GM19099 (cell line): ENCODE data around the gene PSMA4.

Source experiments
- POLR2A ChIP-seq: IDR thresholded peaks from 3 replicates; pipeline ENCODE4 v1.6.1; 2011; ENCODE audit warnings: low read depth; ENCODE audit not compliant: insufficient read length; ENCODE audit errors: extremely low read depth

PSMA4 gene

DNA sequence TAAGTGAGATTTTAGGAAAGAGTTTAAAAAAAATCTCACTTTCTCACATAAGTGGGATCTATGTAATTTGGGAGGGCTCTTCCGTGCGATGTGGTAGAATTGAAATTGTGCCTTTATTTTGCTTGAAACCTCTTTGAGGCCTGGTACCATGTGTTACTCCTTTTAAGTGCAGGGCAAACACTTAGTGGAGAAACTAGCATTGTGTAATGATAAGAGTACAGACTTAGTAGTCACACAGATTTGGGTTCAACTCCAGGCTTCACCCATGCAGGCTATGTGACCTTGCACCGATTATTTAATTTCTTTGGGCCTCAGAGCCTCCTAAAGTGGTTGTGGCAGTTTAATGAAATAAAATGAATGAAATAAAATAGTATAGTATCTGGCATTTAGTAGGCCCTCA lies 2.4 kb downstream of the PSMA4 start:
- TF ChIP-seq POLR2A = no peak

DNA sequence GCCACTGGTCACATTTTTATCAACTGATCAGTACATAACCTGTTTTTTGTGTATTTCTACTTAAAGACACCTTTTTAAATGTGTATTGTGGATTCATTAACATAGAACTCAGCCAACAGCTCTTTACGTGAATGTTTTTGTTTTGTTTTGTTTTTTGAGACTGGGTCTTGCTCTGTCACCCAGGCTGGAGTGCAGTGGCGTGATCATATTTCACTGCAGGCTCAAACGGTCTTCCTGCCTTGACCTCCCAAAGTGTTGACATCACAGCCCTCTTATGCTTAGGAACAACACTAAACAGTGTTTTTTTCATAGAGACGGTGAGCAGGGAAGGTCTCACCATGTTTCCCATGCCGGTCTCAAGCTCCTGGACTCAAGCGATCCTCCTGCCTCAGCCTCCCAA lies 9.9 kb downstream of the PSMA4 start:
- TF ChIP-seq POLR2A = no peak

DNA sequence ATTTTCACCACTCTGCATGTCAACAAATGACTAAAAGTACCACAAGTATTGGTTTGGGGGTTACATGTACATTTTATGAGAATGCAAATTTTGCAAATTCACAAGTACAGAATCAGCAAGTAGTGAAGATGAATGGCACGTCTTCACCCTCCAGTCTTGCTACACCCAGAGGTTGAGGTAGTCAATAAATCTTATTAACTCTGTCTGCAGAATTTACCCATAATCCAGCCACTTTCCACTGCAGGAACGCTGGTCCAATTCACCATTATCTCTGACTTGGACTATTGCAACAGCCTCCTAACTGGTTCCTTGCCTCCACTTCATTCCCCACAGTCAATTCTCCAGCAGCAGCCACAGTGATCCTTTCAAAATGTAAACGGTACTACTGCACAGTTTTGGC lies 10.6 kb downstream of the PSMA4 start:
- TF ChIP-seq POLR2A = no peak

DNA sequence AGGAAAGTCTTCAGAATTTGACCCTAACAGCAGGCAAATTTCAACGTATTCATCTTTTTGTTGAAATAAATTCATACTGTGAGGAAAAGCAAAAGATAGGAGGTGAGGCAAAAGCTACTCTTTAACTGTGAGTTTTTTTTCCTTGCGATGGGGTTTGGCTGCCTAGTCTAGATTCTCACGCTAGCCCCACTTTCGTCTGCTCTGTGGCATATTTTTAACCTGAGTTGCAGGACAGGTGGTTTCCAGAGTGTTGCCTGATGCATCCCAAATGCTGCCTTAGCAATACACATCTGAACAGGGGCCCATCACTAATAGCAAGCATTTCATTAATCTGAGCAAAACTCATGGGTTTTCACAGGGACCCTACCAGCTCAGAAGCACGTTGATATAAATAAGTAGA lies 11.7 kb downstream of the PSMA4 start:
- no peak for TF ChIP-seq POLR2A

DNA sequence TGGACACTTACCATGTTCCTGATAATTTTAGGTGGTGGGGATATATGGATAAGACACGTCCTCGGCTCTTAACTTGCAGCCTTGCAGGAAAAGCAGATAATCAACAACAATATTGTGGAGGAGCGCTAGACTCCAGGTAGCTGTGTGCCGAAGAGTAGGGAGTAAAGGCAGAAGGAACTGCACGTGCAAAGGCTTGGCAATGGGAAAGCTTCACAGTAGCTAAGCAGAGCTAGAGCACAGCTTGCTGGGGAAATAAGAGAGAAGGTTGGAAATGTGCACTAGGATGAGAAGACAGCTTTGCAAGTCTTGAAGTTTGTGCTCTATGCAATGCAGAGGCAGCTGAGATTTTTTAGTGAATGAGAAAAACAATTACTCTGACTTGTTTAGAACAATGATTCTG lies 12.4 kb downstream of the PSMA4 start:
- TF ChIP-seq POLR2A = no peak

DNA sequence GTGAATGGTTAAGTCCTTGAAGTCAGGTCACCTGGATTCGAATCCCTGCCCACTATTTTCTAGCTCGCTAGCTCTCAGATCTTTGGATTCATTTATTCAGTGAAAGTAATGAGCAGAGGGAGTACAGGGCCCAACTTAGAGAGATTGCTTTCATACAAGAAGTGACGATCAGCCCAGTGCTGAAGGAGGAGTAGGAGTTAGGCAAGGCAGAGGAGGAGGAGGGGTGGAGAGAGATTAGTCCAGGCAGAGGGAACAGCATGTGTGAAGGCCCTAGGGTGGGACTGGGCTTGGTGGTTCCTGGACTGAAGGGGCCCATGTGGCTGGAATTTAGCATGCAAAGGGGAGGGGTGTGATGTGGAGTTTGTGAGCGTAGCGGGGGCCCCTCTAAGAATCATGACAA lies 21.2 kb downstream of the PSMA4 start:
- TF ChIP-seq POLR2A = no peak

DNA sequence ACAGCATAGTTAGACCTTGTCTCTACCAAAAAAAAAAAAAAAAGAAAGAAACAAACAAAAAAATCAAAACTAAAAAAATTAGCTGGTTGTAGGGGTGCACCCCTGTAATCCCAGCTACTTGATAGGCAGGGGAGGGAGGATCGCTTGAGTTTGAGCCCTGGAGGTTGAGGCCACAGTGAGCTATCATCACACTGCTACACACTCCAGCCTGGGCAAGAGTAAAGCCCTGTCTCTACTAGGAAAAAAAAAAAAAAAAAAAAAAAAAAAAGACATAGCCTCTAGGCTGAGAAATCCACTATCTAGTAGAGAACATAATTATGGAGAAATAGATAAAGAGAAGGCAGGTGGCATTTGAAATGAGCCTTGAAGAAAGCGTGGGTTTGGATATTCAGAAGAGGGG lies 22.8 kb downstream of the PSMA4 start:
- no peak for TF ChIP-seq POLR2A

DNA sequence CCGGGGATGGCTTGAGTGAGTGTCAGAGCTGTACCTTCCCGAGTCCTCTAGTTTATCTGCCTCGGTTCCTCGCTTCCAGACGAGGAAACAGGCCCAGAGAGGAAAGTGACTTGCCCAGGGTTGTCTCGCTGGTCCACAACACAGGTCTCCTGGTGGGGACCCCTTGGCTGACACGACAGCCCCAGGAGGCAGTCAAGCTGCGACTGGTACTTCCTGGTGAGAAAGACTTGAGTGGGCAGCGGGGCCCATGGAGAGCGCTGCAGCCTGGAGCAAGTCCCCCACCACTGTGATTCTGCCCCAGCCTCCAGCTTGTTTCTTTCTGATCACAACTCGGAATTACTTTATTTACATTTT lies 24.5 kb downstream of the PSMA4 start:
- no peak for TF ChIP-seq POLR2A

DNA sequence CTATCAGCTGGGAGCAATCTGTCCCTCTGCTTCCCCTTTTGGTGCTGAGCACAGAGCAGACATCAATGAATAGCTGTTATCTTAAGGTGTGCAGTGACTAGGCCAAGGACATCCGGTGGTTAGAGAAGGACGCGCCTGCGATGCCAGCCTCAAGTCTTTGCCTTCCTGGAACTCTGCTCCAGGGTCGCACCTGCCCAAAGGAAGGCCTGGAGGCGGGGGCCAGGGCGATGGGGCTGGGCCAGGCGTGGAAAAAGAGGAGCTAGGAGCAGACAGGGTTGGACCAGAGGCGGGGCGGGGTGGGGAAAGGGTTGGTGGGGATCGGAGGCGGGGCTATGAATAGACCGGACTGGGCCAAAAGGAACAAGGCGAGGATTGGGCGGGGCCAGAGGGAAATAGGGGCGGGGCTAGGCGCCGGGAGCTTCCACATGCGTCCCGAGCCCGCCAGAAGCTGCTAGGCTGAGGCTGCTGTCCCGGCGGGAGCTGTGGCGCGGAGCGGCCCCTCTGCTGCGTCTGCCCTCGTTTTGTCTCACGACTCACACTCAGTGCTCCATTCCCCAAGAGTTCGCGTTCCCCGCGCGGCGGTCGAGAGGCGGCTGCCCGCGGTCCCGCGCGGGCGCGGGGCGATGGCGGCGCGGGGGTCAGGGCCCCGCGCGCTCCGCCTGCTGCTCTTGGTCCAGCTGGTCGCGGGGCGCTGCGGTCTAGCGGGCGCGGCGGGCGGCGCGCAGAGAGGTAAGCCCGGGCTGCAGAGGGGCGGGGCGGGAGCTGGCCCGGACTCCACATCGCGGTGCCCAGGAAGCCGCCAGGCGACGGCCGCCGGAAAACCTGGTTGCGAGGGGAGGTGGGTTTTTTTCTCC lies 25.1 kb downstream of the PSMA4 start, which contains the start of gene CHRNA5:
TSS of gene CHRNA5 (plus strand) at position 424 of the 854 bp plus-strand sequence. CDS start at position 624, 200 bp downstream.
- peak; percentile 81 for TF ChIP-seq POLR2A

DNA sequence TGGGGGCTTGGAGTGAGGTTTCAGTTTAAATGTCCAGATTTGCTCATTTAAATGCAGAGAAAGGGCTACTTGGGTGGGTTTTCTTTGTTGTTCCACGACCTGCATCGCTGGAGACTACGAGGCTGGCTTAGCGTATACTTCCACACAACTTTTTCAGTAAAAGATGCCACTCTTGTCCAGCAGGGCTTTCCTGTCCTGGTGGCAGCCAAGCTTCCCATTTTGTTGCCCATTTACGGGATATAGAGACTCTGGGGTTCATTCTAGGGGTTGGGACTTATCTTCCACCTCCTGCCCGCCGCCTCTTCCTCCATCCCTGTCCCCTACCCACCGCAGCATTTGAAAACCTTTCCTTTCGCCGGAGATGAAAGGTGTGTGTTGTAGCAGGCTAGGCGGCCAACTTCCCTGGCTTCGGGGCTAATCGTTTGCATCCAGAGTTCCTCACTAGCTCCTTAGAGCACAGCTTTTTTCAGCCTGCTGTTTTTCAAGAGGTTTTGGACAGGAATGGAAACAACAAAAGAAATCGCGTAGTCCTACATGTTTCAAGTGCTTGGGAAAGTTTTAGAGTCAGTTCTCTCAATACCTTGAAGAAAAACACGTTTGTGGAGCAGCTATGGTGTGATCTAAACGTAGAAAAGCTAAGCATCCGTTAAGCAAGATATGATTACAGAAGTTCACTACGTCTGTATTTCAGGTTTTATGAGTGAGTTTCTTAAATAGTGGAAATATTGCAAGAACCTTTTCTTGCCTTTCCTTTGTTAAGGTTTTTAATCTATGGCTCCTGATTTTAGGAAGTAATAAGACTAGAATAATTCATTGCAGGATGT lies 25.9 kb downstream of the PSMA4 start:
- no peak for TF ChIP-seq POLR2A

DNA sequence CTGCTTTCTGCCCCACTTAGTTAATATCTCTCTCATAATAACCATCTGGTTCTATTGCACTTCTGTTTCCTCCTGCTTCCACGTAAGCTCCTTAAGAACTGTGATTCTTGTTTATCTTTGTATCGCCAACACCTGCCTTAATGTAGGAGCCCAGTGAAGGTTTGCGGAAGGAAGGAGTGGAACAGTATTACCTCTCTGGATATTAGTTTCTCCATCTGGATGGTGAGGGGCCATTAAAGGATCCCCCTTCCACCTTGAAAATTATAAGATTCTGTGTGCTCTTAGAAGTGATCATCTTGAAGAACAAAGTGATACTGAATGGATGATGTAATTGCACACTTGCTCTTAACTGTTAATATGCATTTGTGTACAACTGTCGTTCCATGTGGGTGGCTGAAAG lies 27.3 kb downstream of the PSMA4 start:
- TF ChIP-seq POLR2A = no peak

DNA sequence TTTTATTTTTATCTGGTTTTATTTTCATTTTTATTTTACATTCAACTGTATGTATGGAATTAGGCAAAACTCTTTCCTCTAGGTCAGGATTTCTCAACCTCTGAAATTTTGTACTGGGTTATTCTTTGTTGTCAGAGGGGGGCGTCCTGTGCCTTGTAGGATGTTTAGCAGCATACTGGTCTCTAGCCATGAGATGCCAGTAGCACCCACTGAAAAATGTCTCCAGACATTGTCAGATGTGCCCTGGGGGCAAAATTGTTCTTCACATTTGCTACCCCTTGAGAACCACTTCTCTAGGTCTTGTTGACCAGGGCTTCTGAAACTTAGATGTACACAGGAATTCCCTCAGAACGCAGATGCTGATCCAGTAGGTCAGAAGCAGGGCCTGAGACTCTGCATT lies 30.5 kb downstream of the PSMA4 start:
- no peak for TF ChIP-seq POLR2A

DNA sequence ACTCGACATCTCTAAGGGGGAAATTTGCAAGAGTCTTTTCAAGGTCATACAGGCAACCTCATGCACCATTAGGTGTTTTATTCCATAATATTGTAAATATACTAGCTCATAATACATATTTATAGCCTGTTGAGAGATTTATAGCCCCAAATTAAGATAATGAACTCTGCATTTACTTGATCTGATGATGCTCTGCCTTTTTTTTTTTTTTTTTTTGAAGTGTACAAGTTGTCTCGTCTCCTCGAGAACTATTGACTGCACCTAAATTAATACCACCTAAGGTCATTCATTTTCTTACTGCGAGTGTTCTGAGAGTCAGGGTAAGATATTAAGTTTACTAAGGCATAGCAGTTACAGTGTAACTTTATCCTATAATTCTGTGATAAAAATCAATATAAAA lies 31.1 kb downstream of the PSMA4 start:
- no peak for TF ChIP-seq POLR2A

DNA sequence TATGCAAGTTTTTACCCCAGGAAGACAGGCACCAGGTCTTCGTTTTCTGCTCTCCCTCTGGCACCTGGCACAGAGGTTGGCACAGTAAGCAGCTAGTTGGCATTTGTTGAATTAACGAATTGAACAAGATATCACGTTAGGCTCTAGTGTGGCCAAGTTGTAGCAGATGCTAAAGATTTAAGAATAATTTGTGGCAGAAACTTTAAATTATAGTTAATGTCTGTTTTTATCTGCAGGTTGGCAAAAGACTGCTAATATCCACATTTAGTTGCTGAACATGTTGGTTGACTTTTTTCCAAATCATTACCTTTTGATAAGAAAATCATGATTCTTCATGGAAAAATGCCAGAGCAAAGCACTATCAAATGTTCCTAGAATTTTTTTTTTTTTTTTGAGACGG lies 33.2 kb downstream of the PSMA4 start:
- no peak for TF ChIP-seq POLR2A

DNA sequence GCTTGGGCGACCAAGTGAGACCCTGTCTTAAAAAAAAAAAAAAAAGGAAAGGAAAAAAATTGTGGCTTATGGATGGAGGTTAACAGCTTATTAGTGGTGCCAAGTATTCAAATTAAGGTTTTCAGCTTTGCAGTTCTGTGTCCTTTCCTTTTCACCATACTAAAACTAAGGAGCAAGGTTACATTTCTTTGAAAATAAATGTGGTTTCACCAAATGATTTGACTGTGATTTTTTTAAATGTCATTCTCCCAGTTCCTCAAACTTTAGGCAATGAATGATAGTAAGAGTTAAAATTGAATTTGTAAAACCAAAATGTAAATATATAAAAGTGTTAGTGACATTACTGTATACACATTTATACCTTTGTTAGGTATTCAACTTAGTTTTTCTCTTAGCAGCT lies 34.7 kb downstream of the PSMA4 start:
- no peak for TF ChIP-seq POLR2A

DNA sequence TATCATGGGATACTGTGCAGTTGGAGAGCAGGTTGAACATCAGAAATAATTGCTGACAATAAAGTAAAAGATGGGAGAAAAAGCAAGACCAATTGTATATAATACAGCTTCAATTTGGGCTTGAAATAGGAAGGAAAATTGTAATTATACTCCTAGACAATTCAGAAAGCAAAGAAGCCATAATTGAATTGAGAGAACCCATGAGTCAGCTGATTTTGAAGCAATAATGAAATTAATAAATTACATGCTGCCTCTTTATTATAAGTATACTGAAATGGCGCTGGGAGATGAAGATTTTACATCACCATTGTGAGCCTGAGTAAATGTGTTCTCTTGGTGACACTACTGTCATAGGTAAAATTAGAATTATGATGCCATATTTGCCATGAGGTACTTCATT lies 57.3 kb downstream of the PSMA4 start:
- no peak for TF ChIP-seq POLR2A

DNA sequence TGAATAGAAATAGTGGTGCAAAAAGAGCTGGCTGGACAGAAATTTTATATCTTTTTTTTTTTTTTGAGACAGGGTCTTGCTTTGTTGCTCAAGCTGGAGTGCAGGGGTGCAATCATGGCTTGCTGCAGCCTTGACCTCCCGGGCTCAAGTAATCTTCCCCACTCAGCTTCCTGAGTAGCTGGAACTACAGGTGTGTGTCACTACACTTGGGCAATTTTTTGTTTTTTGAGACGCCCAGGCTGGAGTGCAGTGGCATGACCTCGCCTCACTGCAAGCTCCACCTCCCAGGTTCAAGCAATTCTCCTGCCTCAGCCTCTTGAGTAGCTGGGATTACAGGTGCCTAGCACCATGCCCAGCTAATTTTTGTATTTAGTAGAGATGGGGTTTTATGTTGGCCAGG lies 58.1 kb downstream of the PSMA4 start:
- TF ChIP-seq POLR2A = no peak

DNA sequence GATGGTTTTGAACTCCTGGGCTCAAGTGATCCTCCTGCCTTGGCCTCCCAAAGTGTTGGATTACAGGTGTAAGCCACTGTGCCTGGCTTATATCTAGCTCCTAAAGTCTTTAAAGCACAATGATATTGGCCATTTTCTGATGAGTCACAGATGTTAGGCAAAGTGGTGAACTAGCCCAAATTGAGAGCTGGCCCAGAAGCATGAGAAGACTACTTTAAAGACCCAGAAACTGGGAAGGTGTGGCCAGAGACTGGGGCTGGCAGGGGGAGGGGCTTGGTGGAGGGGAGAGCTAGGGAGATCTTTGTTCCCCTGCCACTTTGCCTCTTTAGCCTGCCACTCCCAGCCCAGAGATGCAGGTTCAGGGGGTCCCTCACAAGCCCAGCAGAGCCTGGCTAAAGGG lies 58.9 kb downstream of the PSMA4 start:
- TF ChIP-seq POLR2A = no peak
